Esophagus squamous epithelium (tissue), 4 donors: ENCODE results near the gene TMCC3.
"Not testable (repeated sequence)": the region's sequence is repeated elsewhere in the genome, so short reads cannot be mapped to it uniquely, and the experiment has no call there.

Experiments used
- POLR2A ChIP-seq, 4 donors: fragments of 450-650 bp; IDR thresholded peaks; one replicate each; pipeline ENCODE4 v1.6.1; 2017; ENCODE audit warnings: antibody characterized with exemption in 4 of 4, mild to moderate bottlenecking in 4 of 4, moderate library complexity in 3 of 4
- TF ChIP-seq, protein P1 (sequence below), 6 experiments: fragments of 450-650 bp in 4 of 6; fragments of 200-600 bp in 2 of 6; sonication (generic) in 2 of 6; IDR thresholded peaks; one replicate each; pipeline ENCODE4 v1.5.1; 2016 to 2019; ENCODE audit warnings: antibody characterized with exemption in 6 of 6, mild to moderate bottlenecking in 4 of 6, moderate library complexity in 4 of 6

DNA sequence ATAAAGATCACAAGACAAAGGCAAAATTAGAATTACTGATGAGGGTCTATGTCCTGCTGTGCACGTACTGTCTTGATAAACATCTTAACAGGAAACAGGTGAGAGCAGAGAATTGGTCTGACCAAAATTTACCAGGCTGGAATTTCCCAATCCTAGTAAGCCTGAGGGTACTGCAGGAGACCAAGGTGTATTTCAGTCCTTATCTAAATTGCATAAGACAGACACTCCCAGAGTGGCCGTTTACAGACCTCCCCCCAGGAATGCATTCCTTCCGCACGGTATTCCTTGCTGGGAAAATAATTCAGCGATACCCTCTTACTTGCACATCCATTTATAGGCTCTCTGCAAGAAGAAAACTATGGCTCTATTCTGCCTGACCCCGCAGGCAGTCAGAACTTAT is 43.5 kb downstream of the TMCC3 start:
- TF ChIP-seq, protein P1, sequence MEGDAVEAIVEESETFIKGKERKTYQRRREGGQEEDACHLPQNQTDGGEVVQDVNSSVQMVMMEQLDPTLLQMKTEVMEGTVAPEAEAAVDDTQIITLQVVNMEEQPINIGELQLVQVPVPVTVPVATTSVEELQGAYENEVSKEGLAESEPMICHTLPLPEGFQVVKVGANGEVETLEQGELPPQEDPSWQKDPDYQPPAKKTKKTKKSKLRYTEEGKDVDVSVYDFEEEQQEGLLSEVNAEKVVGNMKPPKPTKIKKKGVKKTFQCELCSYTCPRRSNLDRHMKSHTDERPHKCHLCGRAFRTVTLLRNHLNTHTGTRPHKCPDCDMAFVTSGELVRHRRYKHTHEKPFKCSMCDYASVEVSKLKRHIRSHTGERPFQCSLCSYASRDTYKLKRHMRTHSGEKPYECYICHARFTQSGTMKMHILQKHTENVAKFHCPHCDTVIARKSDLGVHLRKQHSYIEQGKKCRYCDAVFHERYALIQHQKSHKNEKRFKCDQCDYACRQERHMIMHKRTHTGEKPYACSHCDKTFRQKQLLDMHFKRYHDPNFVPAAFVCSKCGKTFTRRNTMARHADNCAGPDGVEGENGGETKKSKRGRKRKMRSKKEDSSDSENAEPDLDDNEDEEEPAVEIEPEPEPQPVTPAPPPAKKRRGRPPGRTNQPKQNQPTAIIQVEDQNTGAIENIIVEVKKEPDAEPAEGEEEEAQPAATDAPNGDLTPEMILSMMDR (IDR thresholded peaks at IDR 0.05) = not testable (repeated sequence)
- TF ChIP-seq POLR2A (IDR thresholded peaks at IDR 0.05) = not testable (repeated sequence)
